HL-60 (cell line): ENCODE data around the gene HS3ST2.
A peak's percentile ranks its signal among the peaks of the same experiment; 100 is the strongest.

ENCODE experiments used
- DNase-seq, 2 experiments: peaks; one replicate each; pipeline ENCODE4 v3.0.0-alpha.2; 2010 to 2020; ENCODE audit warnings: low read depth in 1 of 2, low spot score in 1 of 2
- H3K27ac ChIP-seq: fragments of 250-450 bp; sonication (Bioruptor Pico); replicated peaks from 2 replicates; pipeline ENCODE4 v1.5.1; 2020; ENCODE audit warnings: mild to moderate bottlenecking, moderate library complexity
- H3K27me3 ChIP-seq: fragments of 250-450 bp; sonication (Bioruptor Pico); 2 replicates; pipeline ENCODE4 v1.5.1; 2021; ENCODE audit warnings: mild to moderate bottlenecking, moderate library complexity; ENCODE audit not compliant: insufficient read depth, poor library complexity, severe bottlenecking
- H3K4me3 ChIP-seq: replicated peaks from 2 replicates; pipeline ENCODE4 v1.5.1; 2011; ENCODE audit warnings: mild to moderate bottlenecking, control low read depth, low read length; ENCODE audit not compliant: insufficient read depth
- CTCF ChIP-seq: IDR thresholded peaks from one replicate; pipeline ENCODE4 v1.5.1; 2011; ENCODE audit warnings: low read length, control low read depth, inconsistent platforms; ENCODE audit not compliant: insufficient read depth
- GABPA ChIP-seq: IDR thresholded peaks from 2 replicates; pipeline ENCODE4 v1.6.1; 2012; ENCODE audit warnings: low read depth
- POLR2AphosphoS5 ChIP-seq: IDR thresholded peaks from 2 replicates; pipeline ENCODE4 v1.6.1; 2012; ENCODE audit warnings: low read depth
- REST ChIP-seq: IDR thresholded peaks from 2 replicates; pipeline ENCODE4 v1.6.1; 2012; ENCODE audit warnings: low read depth; ENCODE audit not compliant: insufficient replicate concordance
- SPI1 ChIP-seq: IDR thresholded peaks from 2 replicates; pipeline ENCODE4 v1.6.1; 2012; ENCODE audit warnings: low read depth, mild to moderate bottlenecking, borderline replicate concordance

HS3ST2 gene

GRCh38 chr16:22886927-22887326 is 73.0 kb downstream of the HS3ST2 start:
- TF ChIP-seq REST, result no peak
- TF ChIP-seq POLR2AphosphoS5, result no peak
- TF ChIP-seq GABPA, result no peak
- no peak for TF ChIP-seq SPI1
- no peak for TF ChIP-seq CTCF
- Histone ChIP-seq H3K27me3 (no peaks in the 10 kb centered on the region), H3K4me3 (no peak overlapping the region), H3K27ac (no peak overlapping the region)
- DNase-seq, result no peak

- no peak for DNase-seq
- H3K27me3 ChIP-seq, result no peaks in the 10 kb centered on the region
- no peak for TF ChIP-seq POLR2AphosphoS5
- TF ChIP-seq CTCF, result no peak
- no peak for TF ChIP-seq REST
- TF ChIP-seq SPI1, result no peak
- no peak for TF ChIP-seq GABPA
- no peak overlapping the region for H3K27ac ChIP-seq
- H3K4me3 ChIP-seq, result no peak overlapping the region
Measured at GRCh38 chr16:22887445-22887844, 73.5 kb downstream of the HS3ST2 start.

- TF ChIP-seq GABPA (no peak), REST (peak; percentile 91), POLR2AphosphoS5 (no peak)
- Histone ChIP-seq H3K27ac (no peak overlapping the region), H3K27me3 (no peaks in the 10 kb centered on the region), H3K4me3 (no peak overlapping the region)
- no peak for DNase-seq
Measured at GRCh38 chr16:22888791-22889190, 74.8 kb downstream of the HS3ST2 start.

- no peak overlapping the region for H3K27ac ChIP-seq
- no peak overlapping the region for H3K4me3 ChIP-seq
- no peaks in the 10 kb centered on the region for H3K27me3 ChIP-seq
- DNase-seq, result no peak
- no peak for TF ChIP-seq CTCF
- TF ChIP-seq POLR2AphosphoS5, result no peak
- no peak for TF ChIP-seq GABPA
- TF ChIP-seq REST, result no peak
- no peak for TF ChIP-seq SPI1
Measured at GRCh38 chr16:22890976-22891375, 77.0 kb downstream of the HS3ST2 start.
